GM13976 (cell line): ENCODE measurements around the gene ELL.

Experiments used
- DNase-seq: peaks from one replicate; pipeline ENCODE4 v3.0.0; 2012; ENCODE audit warnings: low spot score
- CTCF ChIP-seq: IDR thresholded peaks from 2 replicates; pipeline ENCODE4 v1.5.1; 2012; ENCODE audit warnings: borderline replicate concordance, mild to moderate bottlenecking; ENCODE audit not compliant: insufficient read depth; ENCODE audit errors: extremely low read depth, missing control alignments, control extremely low read depth
- in situ Hi-C: fragments of 300-500 bp; cut with MboI; formaldehyde crosslinking; loops from one replicate; pipeline ENCODE4 v1.12.0; 2022; ENCODE audit warnings: low sequenced_read_pairs, mixed read lengths, inconsistent platforms; ENCODE audit not compliant: unreplicated experiment

Gene ELL

GRCh38 chr19:18557411-18558201 lies 35.7 kb upstream of the ELL start, which contains the start of gene KXD1:
KXD1 (plus strand) TSS chr19:18557870; CDS start chr19:18562057, 4,187 bp downstream.
- in situ Hi-C loops: no loop called here
- peak; percentile 98 for DNase-seq
- TF ChIP-seq CTCF: no peak

DNA sequence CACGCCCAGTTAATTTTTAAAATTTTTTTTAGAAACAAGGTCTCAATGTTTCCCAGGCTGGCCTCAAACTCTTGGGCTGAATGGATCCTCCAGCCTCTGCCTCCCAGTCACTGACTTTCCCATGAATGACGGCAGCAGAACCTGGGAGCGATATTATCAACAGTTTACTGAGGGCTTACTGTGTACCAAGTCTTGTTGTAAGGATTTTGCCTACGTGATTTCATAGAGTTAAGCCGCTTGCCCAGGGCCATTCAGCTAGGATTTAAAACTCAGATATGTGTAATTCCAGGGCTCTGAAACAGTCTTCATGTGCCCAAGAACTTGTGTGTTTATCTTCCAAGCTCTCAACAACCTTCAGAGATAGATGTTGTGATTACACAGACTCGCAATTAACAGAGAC lies 29.8 kb upstream of the ELL start:
- DNase-seq: no peak
- TF ChIP-seq CTCF: no peak
- in situ Hi-C loops: no loop called here

GRCh38 chr19:18543814-18544475 lies 22.1 kb upstream of the ELL start:
- in situ Hi-C loops: no loop called here
- TF ChIP-seq CTCF: peak; percentile 43
- peak; percentile 90 for DNase-seq

GRCh38 chr19:18542941-18543813 lies 21.3 kb upstream of the ELL start, which contains the start of gene FKBP8:
FKBP8 (minus strand) TSS chr19:18543573; CDS start chr19:18541970, 1,603 bp downstream.
- TF ChIP-seq CTCF: no peak
- in situ Hi-C loops: no loop called here
- peak; percentile 99 for DNase-seq

DNA sequence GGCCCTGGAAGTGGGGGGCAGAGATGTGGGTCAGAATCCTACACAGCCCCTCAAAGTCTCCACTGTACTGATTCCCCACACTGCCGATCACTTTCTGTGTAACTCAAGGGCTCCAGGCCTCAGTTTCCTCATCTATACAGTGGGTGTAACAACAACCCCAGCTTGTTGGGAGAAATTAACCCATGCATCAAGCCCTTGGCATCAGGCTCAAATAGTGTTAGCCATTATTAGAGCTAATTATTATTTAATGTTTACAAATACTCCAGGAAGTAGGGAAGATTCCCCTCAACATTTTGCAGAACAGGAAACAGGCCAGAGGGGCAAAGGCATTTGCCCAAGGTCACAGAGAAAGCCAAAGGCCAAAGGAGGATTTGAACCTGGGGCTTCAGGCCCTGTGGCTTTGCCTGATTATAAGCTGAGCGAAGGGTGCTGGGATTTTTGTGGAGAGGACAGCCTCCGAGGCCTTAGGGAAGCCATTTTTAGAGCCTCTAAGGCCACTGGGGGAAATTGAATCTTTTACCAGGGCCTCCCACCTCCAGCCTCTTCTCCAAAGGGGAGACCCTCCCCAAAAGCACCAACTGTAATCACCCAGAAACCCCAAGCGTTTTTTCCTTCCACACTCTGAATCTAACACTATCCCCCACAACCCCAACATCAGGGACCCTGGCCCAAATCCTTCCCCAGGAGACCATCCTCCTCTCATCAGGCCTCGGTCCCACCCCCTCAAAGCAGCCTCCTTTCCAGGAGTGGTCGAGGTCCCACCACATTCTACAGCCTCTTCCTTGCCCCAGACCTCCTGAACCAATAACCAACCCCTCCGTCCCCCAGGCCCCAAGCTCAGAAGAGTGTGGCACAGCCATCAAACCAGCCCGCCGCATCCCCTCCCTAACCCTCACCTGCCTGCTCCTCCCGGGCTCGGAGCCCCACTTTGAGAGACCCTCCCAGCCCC lies 20.4 kb upstream of the ELL start:
- peak; percentile 58 for DNase-seq
- in situ Hi-C loops: no loop called here
- no peak for TF ChIP-seq CTCF
